Upper lobe of left lung (tissue), 4 donors: ENCODE measurements around the gene PTPRN2.

Experiments
- CTCF ChIP-seq, 6 experiments: fragments of 450-650 bp in 4 of 6; fragments of 200-600 bp in 2 of 6; sonication (generic) in 2 of 6; IDR thresholded peaks; one replicate each; pipeline ENCODE4 v1.5.1; 2016 to 2019; ENCODE audit warnings: antibody characterized with exemption in 6 of 6
- POLR2A ChIP-seq, 4 donors: fragments of 450-650 bp; IDR thresholded peaks; one replicate each; pipeline ENCODE4 v1.5.1; 2016 to 2017; ENCODE audit warnings: antibody characterized with exemption in 4 of 4, mild to moderate bottlenecking in 2 of 4

GRCh38 chr7:157903296-157903695 lies 684.3 kb downstream of the PTPRN2 start:
- TF ChIP-seq CTCF (IDR thresholded peaks at IDR 0.05) (no peak), POLR2A (IDR thresholded peaks at IDR 0.05) (no peak)
